ENCODE measurements around the gene OSTM1.
"Not testable (repeated sequence)": the region's sequence is repeated elsewhere in the genome, so short reads cannot be mapped to it uniquely, and the experiment has no call there.

Gene OSTM1

DNA sequence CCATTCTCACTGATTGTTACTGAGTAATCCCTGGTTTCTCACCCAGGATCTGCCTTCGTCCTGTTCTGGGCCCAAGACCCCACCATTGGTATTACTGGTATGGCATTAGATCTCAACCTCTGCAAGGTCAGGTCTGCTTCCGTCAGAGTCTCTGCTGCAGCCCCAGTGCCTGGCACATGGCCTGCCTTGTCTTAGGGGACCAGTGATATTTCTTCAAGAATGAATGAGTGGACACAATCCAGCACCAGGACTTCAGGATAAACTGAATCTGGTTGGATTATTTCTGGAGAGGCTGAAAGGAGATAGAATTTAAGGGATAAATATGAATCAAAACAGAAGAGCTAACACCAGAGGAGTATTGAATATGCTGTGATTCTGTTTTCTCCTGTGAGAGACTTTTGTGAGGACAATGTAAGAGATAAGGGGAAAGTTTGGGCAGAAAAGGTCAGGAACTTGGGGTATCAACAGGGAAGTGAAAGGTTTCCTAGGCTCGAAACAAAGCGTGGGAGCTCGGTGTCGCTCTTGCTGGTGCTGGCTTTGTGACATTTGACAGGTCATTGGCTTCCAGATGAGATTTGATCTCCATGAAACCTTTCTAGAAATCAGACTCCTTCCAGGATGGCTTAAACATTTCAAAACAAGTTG, 53.9 kb downstream of the OSTM1 start:
- no peak for DNase-seq (ENCODE audit: low read depth)

GRCh38 chr6:108016283-108016682, 58.3 kb downstream of the OSTM1 start:
- DNase-seq (ENCODE audit: low read depth), result not testable (repeated sequence)

DNA sequence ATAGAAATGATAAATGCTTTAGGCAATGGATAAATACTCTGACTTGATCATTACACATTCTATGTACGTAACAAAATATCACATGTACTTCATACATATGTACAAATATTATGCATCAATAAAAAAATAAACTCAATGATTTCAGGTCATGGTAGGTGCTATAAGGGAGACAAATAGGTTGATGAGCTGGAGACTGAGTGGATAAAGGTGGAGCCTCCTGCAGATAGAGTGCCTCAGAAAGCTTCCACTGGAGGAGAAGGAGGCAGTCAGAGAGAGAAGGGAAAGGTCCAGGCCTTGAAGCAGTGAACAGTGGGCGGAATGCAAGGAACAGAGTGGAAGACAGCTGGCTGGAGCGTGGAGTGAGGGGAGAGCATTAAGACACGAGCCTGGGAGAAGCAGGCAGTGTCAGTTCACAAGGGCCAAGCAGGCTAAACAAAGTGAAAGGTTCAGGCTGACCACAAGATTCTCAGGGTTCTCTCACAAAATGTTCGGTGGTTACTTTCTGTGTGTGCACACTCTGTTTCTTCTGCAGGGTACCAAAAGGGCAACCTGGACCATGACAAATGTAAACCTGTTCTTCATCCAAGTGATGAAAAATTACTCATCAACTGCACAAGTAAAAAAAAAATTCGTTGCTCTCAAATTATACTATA, 60.6 kb downstream of the OSTM1 start:
- DNase-seq (ENCODE audit: low read depth), result no peak

DNA sequence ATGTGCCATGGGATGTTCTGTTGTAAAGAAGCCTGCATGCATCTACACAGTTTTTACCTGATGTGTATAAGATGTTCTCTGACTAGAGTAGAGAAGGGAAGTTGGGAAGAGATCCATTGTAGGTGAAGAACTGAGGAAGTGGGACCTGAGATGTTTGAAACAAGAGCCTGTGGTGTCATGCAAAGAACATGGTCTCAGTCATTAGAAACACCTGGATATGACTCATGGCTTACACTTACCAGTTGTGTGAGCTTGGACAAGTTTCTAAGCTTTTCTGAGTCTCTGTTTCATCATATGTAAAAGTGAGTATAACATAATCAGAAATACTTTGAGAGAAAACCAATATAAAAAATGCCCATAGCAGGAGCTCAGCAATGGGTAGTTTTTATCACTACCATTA, 64.6 kb downstream of the OSTM1 start:
- no peak for DNase-seq (ENCODE audit: low read depth)

DNA sequence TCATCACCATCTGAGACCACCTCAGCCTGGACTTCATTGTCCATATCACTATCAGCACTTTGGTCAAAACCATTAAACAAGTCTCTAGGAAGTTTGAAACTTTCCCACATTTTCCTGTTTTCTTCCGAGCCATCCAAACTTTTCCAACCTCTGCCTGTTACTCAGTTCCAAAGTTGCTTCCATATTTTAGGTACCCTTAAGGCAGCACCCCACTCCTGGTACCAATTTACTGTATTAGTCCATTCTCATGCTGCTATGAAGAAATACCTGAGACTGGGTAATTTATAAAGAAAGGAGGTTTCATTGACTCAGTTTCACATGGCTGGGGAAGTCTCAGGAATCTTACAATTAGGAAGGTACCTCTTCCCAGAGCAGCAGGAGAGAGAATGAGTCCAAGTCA, 65.3 kb downstream of the OSTM1 start:
- not testable (repeated sequence) for DNase-seq (ENCODE audit: low read depth)

- DNase-seq (ENCODE audit: low read depth), result no peak
Measured at GRCh38 chr6:108008363-108008762, 66.2 kb downstream of the OSTM1 start.

DNA sequence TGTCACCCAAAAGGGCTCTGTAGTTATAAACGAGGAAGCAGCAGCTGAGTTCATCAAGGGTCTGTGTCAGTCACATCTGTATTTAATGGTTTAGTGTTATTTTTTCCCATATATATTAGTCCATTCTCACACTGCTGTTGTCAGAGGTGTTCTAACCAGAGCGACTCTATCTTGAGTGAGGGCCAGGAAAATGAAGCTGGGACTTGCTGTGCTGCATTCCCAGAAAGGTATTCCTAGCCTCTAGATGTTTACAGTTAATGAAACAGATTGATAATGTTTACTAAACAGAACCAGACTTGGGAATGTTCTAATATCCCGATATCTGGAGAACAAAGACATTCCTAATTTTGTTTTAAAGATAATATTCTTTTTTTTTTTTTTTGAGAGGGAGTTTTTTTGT, 68.6 kb downstream of the OSTM1 start:
- DNase-seq (ENCODE audit: low read depth), result no peak

DNA sequence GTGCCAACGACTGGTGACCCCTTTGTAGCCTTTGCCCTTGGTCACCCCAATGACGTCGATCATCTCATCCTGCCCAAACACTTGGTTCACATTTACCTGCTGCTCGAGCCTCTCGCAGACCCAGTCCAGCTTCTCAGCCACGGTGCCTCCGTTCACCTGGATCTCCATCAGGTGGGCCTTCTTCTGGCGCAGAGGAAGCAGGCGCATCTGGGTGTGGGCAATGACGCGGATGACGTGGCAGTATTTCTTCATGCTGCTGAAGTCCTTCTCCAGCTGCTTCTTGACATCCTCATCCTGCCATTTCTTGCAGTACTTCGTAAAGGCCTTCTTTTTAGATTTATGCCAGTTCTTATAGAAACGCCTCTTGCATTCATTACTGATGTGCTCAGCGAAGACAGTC, 69.7 kb downstream of the OSTM1 start:
- DNase-seq (ENCODE audit: low read depth), result no peak

DNA sequence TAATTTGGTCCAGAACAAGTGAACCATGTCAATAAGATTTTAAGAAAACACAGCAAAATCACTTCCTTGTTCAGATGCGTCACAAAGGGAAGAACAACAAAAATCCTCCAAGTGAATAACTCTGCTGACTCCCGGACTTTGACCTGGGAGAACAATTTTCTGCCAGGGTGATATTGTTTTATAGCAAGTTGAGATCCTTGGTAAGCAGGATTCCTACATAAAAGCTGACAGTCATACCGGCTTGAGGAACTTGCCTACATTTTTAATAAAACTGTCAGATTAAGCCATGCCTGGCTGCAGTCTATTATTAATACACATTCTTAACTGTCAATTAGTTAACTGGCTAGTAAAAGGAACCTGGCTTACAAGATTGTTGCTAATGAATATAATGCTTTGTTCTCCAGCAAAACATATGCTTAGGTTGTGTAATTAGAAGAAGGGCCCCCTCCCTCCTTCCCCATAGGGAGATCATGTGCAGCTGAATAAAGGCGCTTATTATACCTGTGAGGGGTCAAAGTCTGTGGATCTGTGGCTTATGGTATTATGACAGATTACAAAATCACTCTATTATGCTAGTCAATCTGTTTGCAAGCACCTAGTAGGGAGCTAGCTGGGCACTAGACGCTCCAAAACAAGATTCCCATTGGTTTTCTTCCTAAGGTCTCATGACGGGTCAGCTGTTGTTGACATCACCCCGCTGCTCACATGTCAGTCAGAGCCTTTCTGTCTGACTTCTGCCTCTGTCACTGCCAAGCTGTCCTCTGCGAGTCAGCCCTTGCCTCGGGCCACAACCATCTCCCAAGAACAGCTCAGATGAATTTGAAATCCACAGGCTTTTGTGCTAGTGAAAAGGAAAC, 71.9 kb downstream of the OSTM1 start:
- DNase-seq (ENCODE audit: low read depth), result no peak

DNA sequence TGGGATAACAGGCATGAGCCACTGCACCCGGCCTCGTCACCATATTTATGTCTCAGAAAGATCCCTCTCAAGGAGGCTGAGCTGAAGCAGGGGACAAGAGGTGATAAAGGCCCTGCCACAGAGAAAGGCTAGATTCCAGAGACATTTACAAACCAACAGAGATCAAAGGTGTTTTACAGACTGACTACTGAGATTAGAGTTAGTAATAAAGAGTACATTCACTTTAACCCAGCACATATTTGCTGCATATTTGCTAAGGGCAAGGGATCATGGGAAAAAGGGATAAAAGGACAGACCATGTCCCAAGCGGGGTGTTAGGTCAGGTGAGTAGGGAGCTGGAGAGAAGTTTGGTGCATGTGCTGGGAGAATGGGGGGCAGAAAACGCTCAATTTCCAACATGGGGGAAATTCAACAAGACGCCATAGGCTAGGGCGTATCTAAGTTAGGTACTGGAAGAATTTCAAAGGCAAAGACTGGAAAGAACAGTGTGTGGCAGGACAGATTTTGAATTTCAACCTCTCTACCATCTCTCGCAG, 72.8 kb downstream of the OSTM1 start:
- DNase-seq (ENCODE audit: low read depth), result no peak

DNA sequence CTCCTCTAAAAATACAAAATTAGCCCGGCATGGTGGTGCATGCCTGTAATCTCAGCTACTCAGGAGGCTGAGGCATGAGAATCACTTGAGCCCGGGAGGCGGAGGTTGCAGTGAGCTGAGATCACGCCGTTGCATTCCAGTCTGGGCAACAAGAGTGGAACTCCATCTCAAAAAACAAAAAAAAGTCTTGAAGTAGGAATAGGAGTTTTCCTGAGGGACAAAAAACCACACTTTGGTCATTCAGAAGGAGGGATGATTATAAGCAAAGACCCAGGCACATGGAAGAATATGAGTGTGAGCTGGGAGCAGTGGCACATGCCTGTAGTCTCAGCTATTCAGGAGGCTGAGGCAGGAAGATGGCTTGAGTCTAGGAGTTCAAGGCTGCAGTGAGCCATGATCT, 74.3 kb downstream of the OSTM1 start:
- DNase-seq (ENCODE audit: low read depth), result not testable (repeated sequence)

GRCh38 chr6:107999341-107999740, 75.2 kb downstream of the OSTM1 start:
- no peak for DNase-seq (ENCODE audit: low read depth)

DNA sequence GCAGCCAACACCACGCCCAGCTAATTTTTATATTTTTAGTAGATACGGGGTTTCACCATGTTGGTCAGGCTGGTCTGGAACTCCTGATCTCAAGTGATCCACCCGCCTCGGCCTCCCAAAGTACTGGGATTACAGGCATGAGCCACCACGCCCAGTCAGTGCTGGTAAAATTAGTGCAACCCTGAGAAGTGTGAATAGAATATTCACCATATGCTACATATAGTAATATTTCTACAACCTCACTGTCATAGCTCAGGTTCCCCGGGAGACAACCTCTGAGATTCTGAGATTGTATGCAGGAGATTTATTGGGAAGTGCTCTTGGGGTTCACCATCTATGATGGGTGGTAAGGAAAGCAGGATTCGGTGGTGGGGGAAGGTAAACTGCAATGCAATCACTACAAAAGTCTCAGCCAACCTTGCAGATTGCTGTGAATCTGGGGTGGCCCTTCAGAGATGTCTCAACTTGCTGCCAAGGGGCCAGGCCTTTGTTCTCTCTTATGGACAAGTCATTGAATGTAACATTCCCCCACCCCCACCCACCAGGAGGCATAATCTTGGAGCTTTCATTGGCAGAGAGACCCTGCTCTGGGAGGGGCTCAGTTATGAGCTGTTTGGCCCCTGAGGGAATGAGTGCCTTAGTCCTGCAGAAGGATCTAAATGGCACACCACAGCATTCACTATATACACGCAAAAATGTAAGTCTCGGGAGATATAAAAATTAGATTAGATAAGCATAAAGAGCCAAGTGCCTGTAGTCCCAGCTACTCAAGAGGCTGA, 82.6 kb downstream of the OSTM1 start:
- DNase-seq (ENCODE audit: low read depth), result no peak

All from T-helper 22 cell (primary cell).